Measurements from ENCODE around the gene GNAO1. TPM values are rescaled to one million over a fixed set of nuclear protein-coding genes. Genes with fewer than 3 reads are reported as not detected.

Gene GNAO1
- polyA plus RNA-seq, 1 donor = 1.0 TPM

DNA sequence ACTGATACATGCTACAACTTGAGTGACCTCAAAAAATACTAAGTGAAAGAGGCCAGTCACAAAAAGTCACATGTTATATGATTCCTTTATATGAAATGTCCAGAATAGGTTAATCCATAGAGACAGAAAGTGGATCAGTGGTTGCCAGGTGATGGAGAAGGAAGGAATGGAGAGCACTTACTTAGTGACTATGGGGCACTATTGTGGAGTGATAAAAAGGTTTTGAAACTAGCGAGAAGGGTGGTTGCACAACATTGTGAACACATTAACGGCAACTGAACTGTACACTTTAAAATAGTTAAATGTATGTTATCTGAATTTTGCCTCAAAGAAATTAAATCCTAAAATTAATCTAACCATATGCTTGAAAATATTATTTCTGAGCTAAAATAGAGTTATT, 208.2 kb downstream of the GNAO1 start:
- DNase-seq (ENCODE audit: low read depth) = no peak

DNA sequence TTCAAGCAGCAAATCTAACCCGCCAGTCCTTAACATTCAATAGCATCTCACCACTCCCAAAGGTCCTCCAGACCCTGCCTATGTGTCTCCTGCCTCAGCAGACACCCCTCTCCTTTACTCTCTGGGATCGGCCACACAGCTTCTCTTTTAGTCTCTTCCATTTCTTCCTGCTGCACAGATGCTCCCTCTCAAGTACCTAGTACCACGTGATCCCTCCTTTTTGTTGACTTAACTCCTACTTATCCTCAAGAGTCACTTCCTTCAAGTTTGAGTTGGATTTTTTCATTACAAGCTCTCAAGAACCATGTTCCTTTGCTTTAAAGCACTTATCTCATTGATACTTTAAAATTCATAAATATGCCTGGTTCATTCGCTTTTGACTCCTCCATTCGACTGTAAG, 209.2 kb downstream of the GNAO1 start:
- DNase-seq (ENCODE audit: low read depth) = no peak

DNA sequence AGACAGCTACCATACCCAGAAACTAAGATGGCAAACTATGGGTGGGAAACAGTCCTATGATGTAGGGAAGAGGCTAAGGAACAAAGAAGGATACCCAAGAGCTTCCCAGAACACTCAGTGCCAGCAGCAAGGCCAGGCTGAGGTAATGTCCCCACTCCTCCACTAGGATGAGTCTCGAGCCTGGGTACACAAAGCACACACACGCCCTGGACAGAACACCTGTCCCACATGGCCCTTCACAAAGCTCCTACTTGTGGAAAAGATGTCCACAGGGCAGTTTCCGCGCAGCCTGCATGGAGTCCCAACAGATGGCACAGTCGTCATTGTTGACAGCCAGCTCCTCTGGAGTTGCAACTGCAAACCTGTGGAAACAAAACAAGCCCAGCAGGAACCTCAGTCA, 210.2 kb downstream of the GNAO1 start:
- DNase-seq (ENCODE audit: low read depth) = no peak

DNA sequence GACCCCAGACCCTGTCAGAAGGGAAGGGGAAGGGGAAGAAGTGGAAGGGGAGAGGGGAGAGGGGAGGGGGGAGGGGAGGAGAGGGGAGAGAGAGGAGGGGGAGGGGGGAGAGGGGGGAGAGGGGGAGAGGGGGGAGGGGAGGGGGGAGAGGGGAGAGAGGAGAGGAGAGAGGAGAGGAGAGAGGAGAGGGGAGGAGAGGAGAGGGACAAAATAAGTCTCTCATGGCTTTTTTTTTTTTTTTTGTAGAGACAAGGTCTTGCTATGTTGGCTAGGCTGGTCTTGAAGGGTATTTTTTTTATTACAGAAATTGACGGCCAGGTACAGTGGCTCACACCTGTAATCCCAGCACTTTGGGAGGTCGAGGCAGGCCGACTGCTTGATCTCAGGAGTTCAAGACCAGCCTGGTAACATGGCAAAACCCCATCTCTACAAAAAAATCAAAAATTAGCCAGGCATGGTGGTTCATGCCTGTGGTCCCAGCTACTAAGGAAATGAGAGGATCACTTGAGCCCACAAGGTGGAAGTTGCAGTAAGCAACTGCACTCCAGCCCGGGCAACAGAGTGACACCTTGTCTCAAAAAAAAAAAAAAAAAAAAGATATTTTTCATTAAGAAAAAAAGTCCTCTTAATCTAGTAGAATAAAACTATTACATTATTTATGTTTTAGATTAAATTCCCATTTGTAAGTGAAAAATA, 214.8 kb downstream of the GNAO1 start:
- DNase-seq (ENCODE audit: low read depth) = no peak

Other genes starting within 250 kb of the GNAO1 start
- 46.3 TPM for gene AMFR, start 234.1 kb downstream of the GNAO1 start, polyA plus RNA-seq (ENCODE audit: insufficient read length)

Measured in forelimb muscle (tissue), 1 donor.